ENCODE results near the gene C10orf90. TPM values are rescaled to one million over a fixed set of nuclear protein-coding genes. Genes with fewer than 3 reads are reported as not detected.
A peak's percentile ranks its signal among the peaks of the same experiment; 100 is the strongest.

The C10orf90 gene
- total RNA-seq, 1 experiment from 2014 or later = 1.8 TPM

- DNase-seq (ENCODE audit: low read depth) = peak; percentile 96
Observed at GRCh38 chr10:126634911-126635310, 35.6 kb downstream of the C10orf90 start.

- DNase-seq (ENCODE audit: low read depth) = no peak
Observed at GRCh38 chr10:126634347-126634746, 36.1 kb downstream of the C10orf90 start.

- no peak for DNase-seq (ENCODE audit: low read depth)
Observed at GRCh38 chr10:126632705-126633104, 37.8 kb downstream of the C10orf90 start.

- no peak for DNase-seq (ENCODE audit: low read depth)
Observed at GRCh38 chr10:126629925-126630624, 40.4 kb downstream of the C10orf90 start.

GRCh38 chr10:126628746-126629145 is 41.7 kb downstream of the C10orf90 start:
- DNase-seq (ENCODE audit: low read depth) = no peak

- DNase-seq (ENCODE audit: low read depth) = no peak
Observed at GRCh38 chr10:126621846-126622245, 48.6 kb downstream of the C10orf90 start.

GRCh38 chr10:126618466-126618865 is 52.0 kb downstream of the C10orf90 start:
- peak; percentile 24 for DNase-seq (ENCODE audit: low read depth)

- no peak for DNase-seq (ENCODE audit: low read depth)
Observed at GRCh38 chr10:126617733-126618132, 52.8 kb downstream of the C10orf90 start.

GRCh38 chr10:126617208-126617607 is 53.3 kb downstream of the C10orf90 start:
- no peak for DNase-seq (ENCODE audit: low read depth)

- no peak for DNase-seq (ENCODE audit: low read depth)
Observed at GRCh38 chr10:126616737-126617136, 53.8 kb downstream of the C10orf90 start.

GRCh38 chr10:126611303-126611702 is 59.2 kb downstream of the C10orf90 start:
- no peak for DNase-seq (ENCODE audit: low read depth)

GRCh38 chr10:126609566-126609965 is 60.9 kb downstream of the C10orf90 start:
- no peak for DNase-seq (ENCODE audit: low read depth)

- DNase-seq (ENCODE audit: low read depth) = no peak
Observed at GRCh38 chr10:126599949-126600682, 70.4 kb downstream of the C10orf90 start.

GRCh38 chr10:126598009-126598408 is 72.5 kb downstream of the C10orf90 start:
- DNase-seq (ENCODE audit: low read depth) = peak; percentile 46

- peak; percentile 46 for DNase-seq (ENCODE audit: low read depth)
Observed at GRCh38 chr10:126597211-126597610, 73.3 kb downstream of the C10orf90 start.

GRCh38 chr10:126596472-126597016 is 73.9 kb downstream of the C10orf90 start:
- peak; percentile 10 for DNase-seq (ENCODE audit: low read depth)

- peak; percentile 42 for DNase-seq (ENCODE audit: low read depth)
Observed at GRCh38 chr10:126595160-126595559, 75.3 kb downstream of the C10orf90 start.

- peak; percentile 13 for DNase-seq (ENCODE audit: low read depth)
Observed at GRCh38 chr10:126593968-126594701, 76.4 kb downstream of the C10orf90 start.

GRCh38 chr10:126592901-126593300 is 77.6 kb downstream of the C10orf90 start:
- DNase-seq (ENCODE audit: low read depth) = no peak

GRCh38 chr10:126588024-126588423 is 82.5 kb downstream of the C10orf90 start:
- no peak for DNase-seq (ENCODE audit: low read depth)

- DNase-seq (ENCODE audit: low read depth) = no peak
Observed at GRCh38 chr10:126586878-126587277, 83.6 kb downstream of the C10orf90 start.

- no peak for DNase-seq (ENCODE audit: low read depth)
Observed at GRCh38 chr10:126586128-126586527, 84.4 kb downstream of the C10orf90 start.

Data from M059J (cell line).